HCT116 (cell line): ENCODE results near the gene SLC35B2. TPM values are rescaled to one million over a fixed set of nuclear protein-coding genes. Genes with fewer than 3 reads are reported as not detected.

ENCODE experiments used
- ATAC-seq: fragments of 200-7000 bp; cut with Tn5 transposase; 2 replicates; pipeline ENCODE4 v1.9.1; 2020; ENCODE audit warnings: mild to moderate bottlenecking, moderate library complexity
- BruUV-seq: library from RNA; stranded (reverse); fragments of 400-500 nt; replicated peaks from 2 replicates; lab custom pipeline; 2021; lab: Mats Ljungman, UMichigan
- CTCF ChIA-PET: fragments of 300-600 bp; sonication (Branson Sonifier 250); formaldehyde crosslinking; loops from one replicate; lab custom pipeline; 2021; ENCODE audit warnings: antibody characterized with exemption; lab: Charles Lee
- POLR2A ChIA-PET: fragments of 300-600, 350-600 bp; sonication (Branson Sonifier 250); formaldehyde crosslinking; loops from one replicate; lab custom pipeline; 2021; ENCODE audit warnings: antibody characterized with exemption; lab: Charles Lee
- RAD21 ChIA-PET, 2 experiments: fragments of 300-600 bp; sonication (Branson Sonifier 250); formaldehyde crosslinking; loops; one replicate each; lab custom pipeline; 2023; ENCODE audit warnings: low total read pairs in 2 of 2; ENCODE audit not compliant: uncharacterized antibody in 2 of 2, unreplicated experiment in 2 of 2, low non-redundant PET in 1 of 2; lab: Charles Lee
- DNase-seq: peaks from one replicate; pipeline ENCODE4 v3.0.0-alpha.2; 2010; ENCODE audit warnings: low read depth, low spot score
- H2AFZ ChIP-seq: fragments of 200-600 bp; shearing (Covaris generic), sonication (generic); 2 replicates; pipeline ENCODE4 v1.6.1; 2017; ENCODE audit warnings: low read depth, mixed run types, mixed read lengths, antibody characterized with exemption, low read length; ENCODE audit not compliant: poor library complexity, severe bottlenecking
- H3K27ac ChIP-seq: 2 replicates; pipeline ENCODE4 v1.5.1; 2012; ENCODE audit warnings: low read depth, low read length
- H3K27me3 ChIP-seq: fragments of 200-600 bp; sonication (generic); 2 replicates; pipeline ENCODE4 v1.6.1; 2016; ENCODE audit warnings: mixed run types, low read length, mixed read lengths; ENCODE audit not compliant: insufficient read depth
- H3K36me3 ChIP-seq, 2 experiments: fragments of 200-500 bp in 1 of 2; fragments of 200-600 bp in 1 of 2; sonication (Bioruptor generic) in 1 of 2; sonication (generic) in 1 of 2; 2 replicates each; pipeline versions ENCODE4 v1.5.1 to v1.6.1; 2014 to 2016; ENCODE audit warnings: low read length in 2 of 2, inconsistent platforms in 1 of 2, mixed read lengths in 1 of 2, mixed run types in 1 of 2; ENCODE audit not compliant: insufficient read depth in 2 of 2, control insufficient read depth in 1 of 2
- H3K4me1 ChIP-seq, 2 experiments: fragments of 200-600 bp in 1 of 2; sonication (generic) in 1 of 2; 2 replicates each; pipeline versions ENCODE4 v1.5.1 to v1.6.1; 2012 to 2017; ENCODE audit warnings: low read length in 2 of 2, inconsistent platforms in 1 of 2, mild to moderate bottlenecking in 1 of 2, mixed read lengths in 1 of 2, mixed run types in 1 of 2, moderate library complexity in 1 of 2; ENCODE audit not compliant: insufficient read depth in 2 of 2, control insufficient read depth in 1 of 2
- H3K4me2 ChIP-seq: fragments of 200-600 bp; sonication (generic); 2 replicates; pipeline ENCODE4 v1.6.1; 2017; ENCODE audit warnings: mixed run types, low read length, mixed read lengths
- H3K4me3 ChIP-seq, 2 experiments: fragments of 200-600 bp in 1 of 2; sonication (generic) in 1 of 2; replicated peaks in 1 of 2; 2 replicates each; pipeline ENCODE4 v1.5.1; 2011 to 2016; ENCODE audit warnings: low read length in 2 of 2, control low read depth in 1 of 2, low read depth in 1 of 2, mild to moderate bottlenecking in 1 of 2, mixed read lengths in 1 of 2, mixed run types in 1 of 2
- H3K79me2 ChIP-seq: fragments of 200-600 bp; sonication (generic); 2 replicates; pipeline ENCODE4 v1.6.1; 2017; ENCODE audit warnings: mild to moderate bottlenecking, mixed run types, low read length, moderate library complexity, mixed read lengths; ENCODE audit not compliant: insufficient read depth
- H3K9ac ChIP-seq: fragments of 200-600 bp; sonication (generic); 2 replicates; pipeline ENCODE4 v1.6.1; 2016; ENCODE audit warnings: low read length, mixed read lengths
- H3K9me2 ChIP-seq: fragments of 200-600 bp; sonication (generic), shearing (Covaris generic); 2 replicates; pipeline ENCODE4 v1.6.1; 2017; ENCODE audit warnings: mixed run types, mild to moderate bottlenecking, moderate library complexity; ENCODE audit not compliant: insufficient read depth
- H3K9me3 ChIP-seq, 2 experiments: fragments of 200-500 bp in 1 of 2; fragments of 200-600 bp in 1 of 2; sonication (Bioruptor generic) in 1 of 2; sonication (generic) in 1 of 2; 2 replicates each; pipeline ENCODE4 v1.6.1; 2014 to 2017; ENCODE audit warnings: low read length in 2 of 2, mixed read lengths in 2 of 2, inconsistent platforms in 1 of 2, low read depth in 1 of 2, mild to moderate bottlenecking in 1 of 2, mixed run types in 1 of 2, moderate library complexity in 1 of 2; ENCODE audit not compliant: control insufficient read depth in 1 of 2, insufficient read depth in 1 of 2
- H4K20me1 ChIP-seq: fragments of 200-600 bp; sonication (generic), shearing (Covaris generic); 2 replicates; pipeline ENCODE4 v1.6.1; 2017; ENCODE audit warnings: mixed run types, mild to moderate bottlenecking, moderate library complexity; ENCODE audit not compliant: insufficient read depth
- EZH2phosphoT487 ChIP-seq: fragments of 200-600 bp; IDR thresholded peaks from 2 replicates; pipeline ENCODE4 v1.6.1; 2018; ENCODE audit warnings: antibody characterized with exemption, borderline replicate concordance
- POLR2A ChIP-seq: IDR thresholded peaks from 2 replicates; pipeline ENCODE4 v1.7.0; 2011; ENCODE audit warnings: borderline replicate concordance; ENCODE audit not compliant: insufficient read depth, insufficient read length; ENCODE audit errors: extremely low read depth
- POLR2AphosphoS5 ChIP-seq: IDR thresholded peaks from 2 replicates; pipeline ENCODE4 v1.6.1; 2011; ENCODE audit warnings: mild to moderate bottlenecking, low read depth, low read length, moderate library complexity
- RAD21 ChIP-seq: IDR thresholded peaks from 2 replicates; pipeline ENCODE4 v1.6.1; 2012; ENCODE audit warnings: low read depth, mild to moderate bottlenecking
- SIN3A ChIP-seq: IDR thresholded peaks from 2 replicates; pipeline ENCODE4 v1.6.1; 2012; ENCODE audit warnings: low read depth
- SP1 ChIP-seq: IDR thresholded peaks from 2 replicates; pipeline ENCODE4 v1.6.1; 2012; ENCODE audit warnings: low read depth
- SRF ChIP-seq: IDR thresholded peaks from 2 replicates; pipeline ENCODE4 v1.6.1; 2012; ENCODE audit warnings: low read depth
- TCF7L2 ChIP-seq: IDR thresholded peaks from 2 replicates; pipeline ENCODE4 v1.7.0; 2011; ENCODE audit warnings: borderline replicate concordance, inconsistent platforms; ENCODE audit not compliant: insufficient read depth, insufficient read length; ENCODE audit errors: extremely low read depth
- ZNF274 ChIP-seq: fragments of 200-500 bp; sonication (Bioruptor generic); IDR thresholded peaks from 2 replicates; pipeline ENCODE4 v1.6.1; 2014; ENCODE audit warnings: mild to moderate bottlenecking, low read depth, low read length, inconsistent platforms
- intact Hi-C: fragments of 100-400 bp; cut with micrococcal nuclease; formaldehyde crosslinking; loops from 2 replicates; pipeline ENCODE4 v1.10.0; 2022
- total RNA-seq: library from RNA; stranded (reverse); gene quantifications from one replicate; pipeline ENCODE4 v1.2.1, GENCODE V29; 2021; ENCODE audit not compliant: unreplicated experiment
- TF ChIP-seq, protein P1 (sequence below): IDR thresholded peaks from 2 replicates; pipeline ENCODE4 v1.6.1; 2012
- TF ChIP-seq, protein P2 (sequence below): IDR thresholded peaks from 2 replicates; pipeline ENCODE4 v1.6.1; 2012
- TF ChIP-seq, protein P3 (sequence below), 3 experiments: fragments of 200-600 bp in 1 of 3; sonication (generic) in 1 of 3; IDR thresholded peaks in 2 of 3; conservative IDR thresholded peaks in 1 of 3; 2 replicates each; pipeline ENCODE4 v1.5.1; 2012 to 2017; ENCODE audit warnings: low read depth in 2 of 3, low read length in 2 of 3, antibody characterized with exemption in 1 of 3, borderline replicate concordance in 1 of 3, control low read depth in 1 of 3, mild to moderate bottlenecking in 1 of 3, mixed read lengths in 1 of 3, mixed run types in 1 of 3, moderate library complexity in 1 of 3; ENCODE audit not compliant: insufficient read depth in 1 of 3

SLC35B2 gene
- total RNA-seq, 1 experiment from 2014 or later, result 50.5 TPM

DNA sequence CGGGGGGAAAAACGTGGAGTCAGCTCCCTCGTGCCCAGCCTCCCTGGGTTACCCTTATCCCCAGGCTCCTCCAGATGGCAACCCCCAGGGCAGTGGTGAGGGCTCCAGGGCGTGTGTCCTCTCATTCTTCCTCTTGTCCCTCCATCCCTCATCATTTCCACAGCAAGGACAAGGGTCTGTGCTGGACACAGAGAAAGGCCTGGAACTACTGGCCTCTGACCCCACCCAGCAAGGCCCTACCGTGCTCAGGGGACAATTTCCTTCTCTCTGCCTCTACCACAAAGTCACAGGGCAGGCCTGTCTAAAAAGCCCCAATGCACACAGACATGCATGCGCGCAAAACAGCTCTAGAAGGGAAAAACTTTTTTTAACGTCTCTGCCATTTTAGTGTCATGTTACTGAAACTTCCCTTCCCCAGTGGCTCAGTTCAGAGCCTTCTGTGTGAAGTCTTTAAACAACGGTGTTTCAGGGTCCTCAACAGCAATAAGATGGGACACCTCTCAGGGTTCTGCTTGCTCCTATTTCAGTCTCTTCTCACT lies 1.1 kb upstream of the SLC35B2 start:
- intact Hi-C loops, result no loop called here

More for the DNA sequence above, 1.1 kb upstream of the SLC35B2 start:
- Histone ChIP-seq H3K9me3 (no peaks in the 10 kb centered on the region), H3K36me3 (peaks cover 9 to 19% of the 10 kb centered on the region in 2 experiments; a peak in 3 of 4 replicates), H3K4me1 (peaks cover 2 to 24% of the 10 kb centered on the region in 2 experiments; a peak in 3 of 4 replicates), H3K9me2 (no peaks in the 10 kb centered on the region), H3K27me3 (no peaks in the 10 kb centered on the region), H3K9ac (peak overlapping the region; percentile 93), H3K79me2 (peaks cover 22% of the 10 kb centered on the region), H3K4me3 (no peak overlapping the region), H4K20me1 (peaks cover 16% of the 10 kb centered on the region; the same call in 1 of the 2 replicates), H3K4me2 (peak overlapping the region; percentile 99; the same call in 1 of the 2 replicates), H2AFZ (no peak overlapping the region), H3K27ac (peak overlapping the region; percentile 95)
- CTCF ChIA-PET, result no interaction called here
- POLR2A ChIA-PET, result no interaction called here
- no TSS peak for BruUV-seq
- ATAC-seq (no peak), DNase-seq (no peak)
- TF ChIP-seq POLR2AphosphoS5 (no peak), SRF (no peak), ZNF274 (no peak), RAD21 (no peak), TCF7L2 (no peak), EZH2phosphoT487 (no peak), POLR2A (no peak), SP1 (no peak), SIN3A (no peak)
- TF ChIP-seq, protein P1, sequence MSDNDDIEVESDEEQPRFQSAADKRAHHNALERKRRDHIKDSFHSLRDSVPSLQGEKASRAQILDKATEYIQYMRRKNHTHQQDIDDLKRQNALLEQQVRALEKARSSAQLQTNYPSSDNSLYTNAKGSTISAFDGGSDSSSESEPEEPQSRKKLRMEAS, result no peak
- TF ChIP-seq, protein P2, sequence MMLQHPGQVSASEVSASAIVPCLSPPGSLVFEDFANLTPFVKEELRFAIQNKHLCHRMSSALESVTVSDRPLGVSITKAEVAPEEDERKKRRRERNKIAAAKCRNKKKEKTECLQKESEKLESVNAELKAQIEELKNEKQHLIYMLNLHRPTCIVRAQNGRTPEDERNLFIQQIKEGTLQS, result no peak
- TF ChIP-seq, protein P3, sequence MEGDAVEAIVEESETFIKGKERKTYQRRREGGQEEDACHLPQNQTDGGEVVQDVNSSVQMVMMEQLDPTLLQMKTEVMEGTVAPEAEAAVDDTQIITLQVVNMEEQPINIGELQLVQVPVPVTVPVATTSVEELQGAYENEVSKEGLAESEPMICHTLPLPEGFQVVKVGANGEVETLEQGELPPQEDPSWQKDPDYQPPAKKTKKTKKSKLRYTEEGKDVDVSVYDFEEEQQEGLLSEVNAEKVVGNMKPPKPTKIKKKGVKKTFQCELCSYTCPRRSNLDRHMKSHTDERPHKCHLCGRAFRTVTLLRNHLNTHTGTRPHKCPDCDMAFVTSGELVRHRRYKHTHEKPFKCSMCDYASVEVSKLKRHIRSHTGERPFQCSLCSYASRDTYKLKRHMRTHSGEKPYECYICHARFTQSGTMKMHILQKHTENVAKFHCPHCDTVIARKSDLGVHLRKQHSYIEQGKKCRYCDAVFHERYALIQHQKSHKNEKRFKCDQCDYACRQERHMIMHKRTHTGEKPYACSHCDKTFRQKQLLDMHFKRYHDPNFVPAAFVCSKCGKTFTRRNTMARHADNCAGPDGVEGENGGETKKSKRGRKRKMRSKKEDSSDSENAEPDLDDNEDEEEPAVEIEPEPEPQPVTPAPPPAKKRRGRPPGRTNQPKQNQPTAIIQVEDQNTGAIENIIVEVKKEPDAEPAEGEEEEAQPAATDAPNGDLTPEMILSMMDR (IDR thresholded peaks at IDR 0.05 in 2 of 3, conservative IDR thresholded peaks at IDR 0.05 in 1 of 3; ENCODE audit: borderline replicate concordance in 1 of 3, insufficient read depth in 1 of 3, low read depth in 2 of 3, low read length in 2 of 3), result no peak
- RAD21 ChIA-PET, result no interaction called here
